ENCODE measurements around the gene PEX7. TPM values are rescaled to one million over a fixed set of nuclear protein-coding genes. Genes with fewer than 3 reads are reported as not detected.
"Not testable (repeated sequence)": the region's sequence is repeated elsewhere in the genome, so short reads cannot be mapped to it uniquely, and the experiment has no call there.

The PEX7 gene
- total RNA-seq, 2 experiments from 2014 or later: 2.0 to 3.4 TPM

GRCh38 chr6:136947037-136947436, 124.6 kb downstream of the PEX7 start:
- ATAC-seq (ENCODE audit: poor library complexity) (no peak), DNase-seq (no peak)
- H3K27me3 Mint-ChIP-seq: peaks cover 10% of the 10 kb centered on the region
- TF ChIP-seq CTCF (IDR thresholded peaks at IDR 0.05): no peak
- H3K27me3 ChIP-seq (ENCODE audit: control insufficient read depth in 1 of 2, insufficient read depth in 2 of 2, low read length in 2 of 2): peaks cover 0 to 12% of the 10 kb centered on the region in 2 experiments
- H3K36me3 ChIP-seq (ENCODE audit: insufficient read depth, low read length): no peaks in the 10 kb centered on the region
- no peaks in the 10 kb centered on the region for H3K4me1 ChIP-seq (ENCODE audit: insufficient read depth, low read length)
- no peak overlapping the region for H3K4me3 Mint-ChIP-seq
- no peaks in the 10 kb centered on the region for H3K9me3 ChIP-seq (ENCODE audit: control insufficient read depth in 1 of 2, insufficient read depth in 1 of 2, low read length in 2 of 2)
- H3K9me3 Mint-ChIP-seq: peaks cover 8% of the 10 kb centered on the region
- H3K4me1 Mint-ChIP-seq (ENCODE audit: low read depth): no peaks in the 10 kb centered on the region
- no peak overlapping the region for H3K4me3 ChIP-seq (ENCODE audit: low read length)
- H3K27ac Mint-ChIP-seq: no peak overlapping the region
- CTCF ChIA-PET: no interaction called here
- intact Hi-C loops (cut with DNase I, micrococcal nuclease): no loop called here
- no peak overlapping the region for H3K27ac ChIP-seq (ENCODE audit: low read depth in 1 of 2, low read length in 2 of 2)
- H3K36me3 Mint-ChIP-seq (ENCODE audit: low read depth): no peaks in the 10 kb centered on the region
- POLR2A ChIA-PET: no interaction called here

GRCh38 chr6:136949957-136950356, 127.6 kb downstream of the PEX7 start:
- H3K4me1 Mint-ChIP-seq (ENCODE audit: low read depth); intact Hi-C loops (cut with DNase I, micrococcal nuclease); DNase-seq; H3K27ac ChIP-seq (ENCODE audit: low read depth in 1 of 2, low read length in 2 of 2); CTCF ChIA-PET; H3K9me3 Mint-ChIP-seq; H3K4me3 Mint-ChIP-seq; H3K27ac Mint-ChIP-seq; POLR2A ChIA-PET; H3K4me3 ChIP-seq (ENCODE audit: low read length); H3K4me1 ChIP-seq (ENCODE audit: insufficient read depth, low read length); H3K9me3 ChIP-seq (ENCODE audit: control insufficient read depth in 1 of 2, insufficient read depth in 1 of 2, low read length in 2 of 2); ATAC-seq (ENCODE audit: poor library complexity); H3K36me3 ChIP-seq (ENCODE audit: insufficient read depth, low read length); H3K36me3 Mint-ChIP-seq (ENCODE audit: low read depth); H3K27me3 ChIP-seq (ENCODE audit: control insufficient read depth in 1 of 2, insufficient read depth in 2 of 2, low read length in 2 of 2): not testable (repeated sequence)
- peaks cover 12% of the 10 kb centered on the region for H3K27me3 Mint-ChIP-seq

GRCh38 chr6:136950436-136951126, 128.2 kb downstream of the PEX7 start:
- ATAC-seq (ENCODE audit: poor library complexity) (no peak), DNase-seq (no peak)
- ChIA-PET CTCF (no interaction called here), POLR2A (no interaction called here)
- Mint-ChIP-seq H3K27me3 (peaks cover 15% of the 10 kb centered on the region), H3K36me3 (ENCODE audit: low read depth) (no peaks in the 10 kb centered on the region), H3K4me1 (ENCODE audit: low read depth) (no peaks in the 10 kb centered on the region), H3K27ac (no peak overlapping the region), H3K9me3 (peaks cover 7% of the 10 kb centered on the region), H3K4me3 (no peak overlapping the region)
- Histone ChIP-seq H3K27me3 (ENCODE audit: control insufficient read depth in 1 of 2, insufficient read depth in 2 of 2, low read length in 2 of 2) (peaks cover 0 to 1% of the 10 kb centered on the region in 2 experiments), H3K36me3 (ENCODE audit: insufficient read depth, low read length) (no peaks in the 10 kb centered on the region), H3K4me3 (ENCODE audit: low read length) (no peak overlapping the region), H3K27ac (ENCODE audit: low read depth in 1 of 2, low read length in 2 of 2) (no peak overlapping the region), H3K9me3 (ENCODE audit: control insufficient read depth in 1 of 2, insufficient read depth in 1 of 2, low read length in 2 of 2) (no peaks in the 10 kb centered on the region), H3K4me1 (ENCODE audit: insufficient read depth, low read length) (no peaks in the 10 kb centered on the region)
- TF ChIP-seq CTCF (IDR thresholded peaks at IDR 0.05): no peak
- intact Hi-C loops (cut with DNase I, micrococcal nuclease): no loop called here

- DNase-seq (no peak), ATAC-seq (ENCODE audit: poor library complexity) (no peak)
- Mint-ChIP-seq H3K27ac (no peak overlapping the region), H3K4me1 (ENCODE audit: low read depth) (peaks cover 8% of the 10 kb centered on the region), H3K36me3 (ENCODE audit: low read depth) (no peaks in the 10 kb centered on the region), H3K9me3 (peaks cover 5% of the 10 kb centered on the region), H3K27me3 (peaks cover 16% of the 10 kb centered on the region), H3K4me3 (no peak overlapping the region)
- no peak overlapping the region for H3K4me3 ChIP-seq (ENCODE audit: low read length)
- H3K27me3 ChIP-seq (ENCODE audit: control insufficient read depth in 1 of 2, insufficient read depth in 2 of 2, low read length in 2 of 2): peaks cover 0 to 3% of the 10 kb centered on the region in 2 experiments
- intact Hi-C loops (cut with DNase I, micrococcal nuclease): no loop called here
- H3K4me1 ChIP-seq (ENCODE audit: insufficient read depth, low read length): peaks cover 4% of the 10 kb centered on the region
- H3K27ac ChIP-seq (ENCODE audit: low read depth in 1 of 2, low read length in 2 of 2): no peak overlapping the region
- POLR2A ChIA-PET: no interaction called here
- CTCF ChIA-PET: no interaction called here
- H3K36me3 ChIP-seq (ENCODE audit: insufficient read depth, low read length): no peaks in the 10 kb centered on the region
- no peak for TF ChIP-seq CTCF (IDR thresholded peaks at IDR 0.05)
- H3K9me3 ChIP-seq (ENCODE audit: control insufficient read depth in 1 of 2, insufficient read depth in 1 of 2, low read length in 2 of 2): no peaks in the 10 kb centered on the region
Measured at GRCh38 chr6:136952714-136953260, 130.4 kb downstream of the PEX7 start.

All from CD4-positive, alpha-beta T cell (primary cell).